Stimulated activated CD4-positive, alpha-beta T cell treated with anti-CD3 and anti-CD28 coated beads, Interleukin-1b, Interleukin-23, amount 100 ng/mL, for 24 hours (primary cell): Measurements from ENCODE around the gene EMC1.
"Not testable (repeated sequence)": the region's sequence is repeated elsewhere in the genome, so short reads cannot be mapped to it uniquely, and the experiment has no call there.

ENCODE experiments used
- DNase-seq, 4 experiments: peaks; one replicate each; pipeline ENCODE4 v3.0.0-alpha.2; 2020; ENCODE audit warnings: low read depth in 4 of 4, low spot score in 1 of 4

The EMC1 gene

DNA sequence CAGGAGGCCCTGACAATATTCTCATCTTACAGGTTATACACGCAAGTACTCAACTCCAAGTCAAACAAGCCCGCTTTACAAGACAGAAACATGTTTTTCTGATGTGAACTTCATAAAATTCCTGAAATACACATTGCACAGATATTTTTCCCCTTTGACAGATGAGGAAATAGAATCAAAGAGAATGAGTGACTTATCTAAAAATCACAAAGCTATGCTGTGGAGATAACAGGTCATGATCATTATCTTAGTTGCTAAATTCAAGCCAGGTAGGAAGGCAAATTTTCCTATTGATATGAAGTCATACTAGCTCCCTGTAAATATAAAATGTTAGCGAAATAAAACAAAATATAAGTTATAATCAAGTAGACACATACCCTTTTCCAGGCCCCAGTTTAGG is 59.5 kb downstream of the EMC1 start:
- DNase-seq, result no peak

DNA sequence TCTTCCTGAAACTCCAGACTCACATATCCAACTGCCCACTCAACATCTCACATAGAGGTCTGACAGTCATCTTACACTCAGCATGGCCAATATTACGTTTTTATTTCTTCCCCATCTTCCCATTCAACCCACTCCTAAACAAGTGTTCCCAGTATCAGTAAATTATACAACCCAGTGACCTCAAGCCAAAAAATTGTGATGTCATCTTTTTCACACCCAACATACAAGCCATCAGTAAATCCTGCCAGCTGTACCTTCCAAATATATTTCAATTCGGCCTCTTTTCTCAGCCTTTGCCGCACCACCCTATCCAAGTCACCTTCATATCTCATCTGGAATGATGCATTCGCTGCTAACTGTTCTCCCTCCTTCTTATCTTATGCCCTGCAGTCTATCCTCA is 60.9 kb downstream of the EMC1 start:
- DNase-seq, result no peak

DNA sequence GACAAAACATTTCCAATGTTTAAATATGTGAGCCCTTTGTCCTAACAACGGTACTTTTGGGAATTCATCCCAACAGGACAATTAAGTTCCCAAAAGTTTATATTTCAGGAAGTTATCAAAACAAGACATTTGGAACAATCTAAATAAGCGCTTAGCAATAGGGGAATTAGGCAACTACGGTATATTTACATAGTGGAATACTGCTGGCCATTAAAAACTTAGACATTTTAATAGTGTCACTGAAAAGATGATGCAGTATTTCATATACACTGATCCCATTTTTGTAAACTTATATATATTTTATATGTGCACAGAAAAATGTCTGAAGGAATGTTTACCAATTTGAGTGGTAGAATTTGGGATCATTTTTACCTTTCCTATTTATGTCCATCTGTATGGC is 62.1 kb downstream of the EMC1 start:
- no peak for DNase-seq

DNA sequence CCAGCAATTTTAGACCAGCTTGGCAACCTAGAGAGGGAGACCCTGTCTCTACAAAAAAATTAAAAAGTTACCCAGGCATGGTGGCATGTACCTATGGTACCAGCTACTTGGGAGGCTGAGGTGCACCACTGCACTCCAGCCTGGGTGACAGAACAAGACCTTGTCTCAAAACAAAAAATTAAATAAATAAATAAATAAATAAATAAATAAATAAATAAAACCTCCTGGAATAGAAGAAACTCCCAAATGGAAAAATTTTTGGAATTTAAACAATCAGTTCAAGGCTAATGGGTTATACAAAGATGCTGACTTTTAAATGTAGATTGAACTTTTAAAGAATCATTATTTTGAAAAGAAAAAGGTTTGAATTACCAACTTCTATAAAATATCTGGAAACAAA is 63.5 kb downstream of the EMC1 start:
- no peak for DNase-seq

DNA sequence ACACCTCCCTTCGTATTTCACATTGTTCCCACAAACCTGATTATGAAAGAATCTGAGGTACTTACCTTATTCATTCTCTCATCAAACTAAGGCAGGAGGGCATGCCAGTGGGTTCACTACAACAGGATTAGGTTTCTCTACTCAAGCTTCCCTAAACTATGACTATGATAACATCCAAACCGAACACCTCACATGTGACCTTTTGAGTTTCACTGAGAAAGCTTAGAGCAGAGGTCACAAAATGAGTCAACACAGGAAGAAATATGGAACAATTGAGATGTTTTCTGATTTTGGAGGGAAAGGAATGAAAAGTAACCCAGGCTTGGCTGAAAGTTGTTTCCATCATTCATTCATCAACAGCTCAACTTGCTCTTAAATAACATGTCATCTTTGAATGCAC is 65.3 kb downstream of the EMC1 start:
- no peak for DNase-seq

DNA sequence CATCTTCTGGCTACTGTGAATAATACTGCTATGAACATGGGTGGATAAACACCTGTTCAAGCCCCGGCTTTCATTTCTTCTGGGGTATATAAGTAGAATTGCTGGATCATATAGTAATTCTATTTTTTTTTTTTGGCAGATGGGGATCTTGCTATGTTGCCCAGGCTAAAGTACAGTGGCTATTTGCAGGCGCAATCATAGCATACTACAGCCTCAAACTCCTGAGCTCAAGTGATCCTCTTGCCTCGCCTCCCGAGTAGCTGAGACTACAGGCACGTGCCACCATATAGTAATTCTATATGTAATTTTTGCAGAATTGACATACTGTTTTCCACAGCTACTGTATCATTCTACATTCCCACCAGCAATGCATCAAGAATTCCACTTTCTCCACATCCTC is 69.1 kb downstream of the EMC1 start:
- DNase-seq, result no peak

DNA sequence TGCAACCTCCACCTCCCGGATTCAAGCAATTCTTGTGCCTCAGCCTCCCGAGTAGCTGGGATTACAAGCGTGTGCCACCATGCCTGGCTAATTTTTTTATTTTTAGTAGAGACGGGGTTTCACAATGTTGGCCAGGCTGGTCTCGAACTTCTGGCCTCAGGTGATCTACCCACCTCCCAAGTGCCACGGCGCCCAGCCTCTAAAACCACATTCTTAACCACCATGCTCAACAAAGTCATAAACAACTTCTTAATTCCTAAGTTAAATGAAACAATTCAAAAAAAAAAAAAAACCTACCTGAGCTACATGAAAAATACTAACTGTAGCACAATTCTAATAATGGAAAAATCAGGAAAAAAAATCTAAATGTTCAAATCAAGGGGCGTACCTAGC is 71.1 kb downstream of the EMC1 start:
- DNase-seq, result not testable (repeated sequence)

DNA sequence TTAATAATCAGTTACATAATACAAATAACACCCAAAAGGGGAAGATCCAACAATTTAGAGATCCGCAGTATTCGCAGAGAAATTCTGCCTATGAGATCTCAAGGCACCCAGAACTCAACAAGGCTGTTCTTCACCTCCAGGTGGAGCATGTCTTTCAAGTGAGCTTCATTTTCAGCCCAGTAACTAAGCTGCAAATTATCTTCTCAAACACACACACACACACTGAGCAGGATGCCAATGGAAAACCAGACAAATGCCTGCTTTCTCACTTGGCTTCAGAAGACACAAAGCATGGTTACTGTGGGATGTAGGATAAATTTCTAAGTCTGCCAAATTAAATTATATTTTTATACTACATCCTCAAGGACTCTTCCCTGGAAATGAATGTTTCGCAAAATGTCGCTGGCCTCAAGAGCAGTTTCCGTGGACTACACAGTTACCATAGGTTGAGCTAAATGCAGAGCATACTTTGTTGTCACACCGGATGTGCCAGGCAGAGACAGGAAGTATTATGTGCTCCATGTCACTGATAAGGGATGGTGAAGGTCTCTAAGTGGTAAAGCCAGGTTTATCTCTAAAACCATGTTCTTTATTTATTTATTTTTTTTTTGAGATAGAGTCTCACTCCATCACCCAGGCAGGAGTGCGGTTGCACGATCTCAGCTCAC is 71.6 kb downstream of the EMC1 start:
- DNase-seq, result no peak

DNA sequence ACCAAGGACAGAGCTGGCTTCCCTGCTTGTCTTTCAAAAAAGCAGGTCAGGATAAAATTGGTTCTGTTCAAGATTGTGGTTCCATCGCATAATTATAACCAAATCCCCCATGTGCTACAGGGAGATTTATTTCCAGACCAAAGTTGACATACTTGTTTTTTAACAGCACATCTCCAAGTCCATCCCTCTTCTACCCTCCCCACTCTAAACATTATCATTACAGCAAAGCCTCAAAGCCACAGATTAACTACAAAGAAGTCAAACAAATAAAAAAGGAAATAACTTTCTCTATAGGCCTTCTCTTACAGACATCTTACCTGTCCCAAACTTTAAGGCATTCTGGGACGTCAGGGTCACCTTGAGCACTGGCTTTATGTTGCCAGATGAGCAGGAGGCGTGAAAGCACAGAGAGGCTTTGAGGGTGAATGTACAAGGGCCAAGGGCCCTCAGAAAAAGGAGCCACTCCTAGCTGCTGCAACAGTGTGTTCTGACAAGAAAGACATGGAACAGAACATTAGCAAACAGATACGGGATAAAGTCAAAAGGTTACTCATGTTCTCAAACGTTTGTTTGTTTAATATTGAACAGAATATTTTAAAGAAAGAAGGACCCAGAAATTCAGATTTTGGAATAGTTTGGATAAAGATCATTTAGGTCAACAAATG is 72.5 kb downstream of the EMC1 start:
- DNase-seq, result no peak

DNA sequence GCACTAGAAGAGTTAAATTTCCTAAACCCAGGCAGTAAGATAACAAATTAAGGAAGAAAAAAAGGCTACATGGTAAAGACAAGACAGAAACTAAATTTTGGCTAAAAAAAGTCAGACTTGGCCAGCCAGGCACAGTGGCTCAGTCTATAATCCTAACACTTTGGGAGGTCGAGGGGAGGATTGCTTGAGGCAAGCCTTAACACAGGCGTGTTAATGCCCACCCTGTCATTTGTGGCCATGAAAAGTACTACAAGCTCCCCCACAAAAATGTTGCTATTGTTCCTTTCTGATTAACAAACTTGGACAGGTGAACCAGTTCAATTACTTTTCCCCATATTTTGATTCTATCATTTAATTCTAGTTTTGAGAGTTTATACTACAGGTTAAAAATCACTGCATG is 73.5 kb downstream of the EMC1 start:
- no peak for DNase-seq

DNA sequence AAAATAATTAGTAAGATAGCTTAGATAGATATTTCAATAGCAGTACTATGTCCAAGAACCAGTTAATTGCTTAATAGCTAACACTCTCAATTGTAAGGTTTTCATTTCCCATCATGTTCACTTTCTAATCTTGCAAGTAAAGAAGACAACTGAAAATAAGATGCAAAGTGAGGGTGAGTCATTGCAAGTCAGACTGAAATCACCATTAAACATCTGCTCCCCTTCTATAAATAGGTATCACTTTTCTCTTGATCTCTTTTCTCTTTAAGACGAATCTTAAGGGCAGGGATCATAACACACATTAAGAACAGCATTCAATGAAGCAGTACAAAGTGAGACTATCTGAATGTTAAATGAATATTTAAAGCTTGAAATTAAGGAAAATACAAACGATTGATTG is 81.7 kb downstream of the EMC1 start:
- no peak for DNase-seq

DNA sequence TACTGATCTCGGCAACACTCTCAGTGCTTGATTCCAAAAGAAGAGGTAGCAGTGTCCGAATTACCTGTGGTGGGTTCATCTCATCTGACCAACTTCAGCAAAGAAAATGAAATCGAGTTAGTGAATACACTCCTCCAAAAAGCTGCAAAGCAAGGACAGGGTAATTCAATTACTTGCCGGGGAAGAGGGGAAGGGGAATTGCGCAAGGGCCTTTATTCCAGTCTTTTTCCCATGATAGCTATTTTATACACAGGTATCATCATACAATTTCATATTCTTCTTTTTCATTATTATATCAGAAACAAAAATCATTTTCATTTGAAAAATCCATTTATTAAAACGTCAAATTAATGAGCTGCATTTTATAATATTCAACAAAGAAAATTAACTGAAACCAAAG is 84.2 kb downstream of the EMC1 start:
- no peak for DNase-seq

DNA sequence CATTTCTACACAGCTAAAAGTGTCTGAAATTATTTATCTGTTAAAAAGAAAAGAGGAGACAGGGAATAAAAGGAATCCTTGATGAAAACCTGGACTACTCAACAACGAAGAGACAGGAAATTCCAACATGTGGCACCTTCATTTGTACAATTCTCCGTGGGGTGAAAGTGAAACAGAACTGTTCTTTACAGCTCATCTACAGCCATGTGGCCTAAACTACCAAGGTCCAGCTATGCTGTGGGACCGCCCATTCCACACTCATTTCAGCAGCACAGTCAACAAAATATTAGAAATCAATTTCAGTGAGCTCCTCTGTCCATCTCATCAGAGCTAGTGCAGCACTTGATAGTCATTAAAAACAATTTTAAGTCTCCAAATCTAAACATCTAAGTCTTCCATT is 85.3 kb downstream of the EMC1 start:
- no peak for DNase-seq
